Activated CD4-positive, alpha-beta T cell treated with anti-CD3 and anti-CD28 coated beads, Interleukin-2, amount 10 ng/mL, durations not matched to agents 24 days and 14 days (primary cell): ENCODE data around the gene ABHD17A. TPM values are rescaled to one million over a fixed set of nuclear protein-coding genes. Genes with fewer than 3 reads are reported as not detected.
"Not testable (repeated sequence)": the region's sequence is repeated elsewhere in the genome, so short reads cannot be mapped to it uniquely, and the experiment has no call there.

Experiments used
- DNase-seq: peaks from one replicate; pipeline ENCODE4 v3.0.0; 2022
- H3K27ac Mint-ChIP-seq: one replicate; pipeline ENCODE4 v1.8.0; 2022; ENCODE audit warnings: mild to moderate bottlenecking, mixed read lengths
- H3K27me3 Mint-ChIP-seq: one replicate; pipeline ENCODE4 v1.8.0; 2022; ENCODE audit warnings: mixed read lengths
- H3K36me3 Mint-ChIP-seq: one replicate; pipeline ENCODE4 v1.8.0; 2022; ENCODE audit warnings: low read depth, mild to moderate bottlenecking, mixed read lengths
- H3K4me1 Mint-ChIP-seq: one replicate; pipeline ENCODE4 v1.8.0; 2021; ENCODE audit warnings: mixed read lengths
- H3K4me3 Mint-ChIP-seq: one replicate; pipeline ENCODE4 v1.8.0; 2022; ENCODE audit warnings: mild to moderate bottlenecking, moderate library complexity, mixed read lengths
- H3K9me3 Mint-ChIP-seq: one replicate; pipeline ENCODE4 v1.8.0; 2021; ENCODE audit warnings: mixed read lengths
- intact Hi-C: fragments of 100-400 bp; cut with micrococcal nuclease; formaldehyde crosslinking; loops from one replicate; pipeline ENCODE4 v1.15.1; 2023
- total RNA-seq: library from RNA; stranded (reverse); gene quantifications from 2 replicates; pipeline ENCODE4 v1.2.3, GENCODE V29; 2022

ABHD17A gene
- total RNA-seq, 1 donor from 2014 or later: 107 TPM

GRCh38 chr19:1882786-1883692, 2.3 kb downstream of the ABHD17A start:
- peak overlapping the region; percentile 96 for H3K27ac Mint-ChIP-seq

GRCh38 chr19:1882089-1882785, 3.1 kb downstream of the ABHD17A start:
- Mint-ChIP-seq H3K36me3 (peaks cover 18% of the 10 kb centered on the region), H3K27ac (peak overlapping the region; percentile 96), H3K9me3 (no peaks in the 10 kb centered on the region), H3K4me1 (peaks cover 28% of the 10 kb centered on the region), H3K4me3 (peak overlapping the region; percentile 93), H3K27me3 (no peaks in the 10 kb centered on the region)
- intact Hi-C loops: loop anchor here (1.0 kb wide), 1 partner anchor 15 kb away; no protein-coding TSS in a partner anchor
- DNase-seq: peak; percentile 95

More at GRCh38 chr19:1882786-1883692, 2.3 kb downstream of the ABHD17A start:
- intact Hi-C loops: loop anchor here (1.0 kb wide), 1 partner anchor 14 kb away; no protein-coding TSS in a partner anchor
- Mint-ChIP-seq H3K36me3 (peaks cover 18% of the 10 kb centered on the region), H3K4me3 (peak overlapping the region; percentile 93), H3K27me3 (no peaks in the 10 kb centered on the region), H3K9me3 (no peaks in the 10 kb centered on the region), H3K4me1 (peaks cover 30% of the 10 kb centered on the region)
- no peak for DNase-seq

DNA sequence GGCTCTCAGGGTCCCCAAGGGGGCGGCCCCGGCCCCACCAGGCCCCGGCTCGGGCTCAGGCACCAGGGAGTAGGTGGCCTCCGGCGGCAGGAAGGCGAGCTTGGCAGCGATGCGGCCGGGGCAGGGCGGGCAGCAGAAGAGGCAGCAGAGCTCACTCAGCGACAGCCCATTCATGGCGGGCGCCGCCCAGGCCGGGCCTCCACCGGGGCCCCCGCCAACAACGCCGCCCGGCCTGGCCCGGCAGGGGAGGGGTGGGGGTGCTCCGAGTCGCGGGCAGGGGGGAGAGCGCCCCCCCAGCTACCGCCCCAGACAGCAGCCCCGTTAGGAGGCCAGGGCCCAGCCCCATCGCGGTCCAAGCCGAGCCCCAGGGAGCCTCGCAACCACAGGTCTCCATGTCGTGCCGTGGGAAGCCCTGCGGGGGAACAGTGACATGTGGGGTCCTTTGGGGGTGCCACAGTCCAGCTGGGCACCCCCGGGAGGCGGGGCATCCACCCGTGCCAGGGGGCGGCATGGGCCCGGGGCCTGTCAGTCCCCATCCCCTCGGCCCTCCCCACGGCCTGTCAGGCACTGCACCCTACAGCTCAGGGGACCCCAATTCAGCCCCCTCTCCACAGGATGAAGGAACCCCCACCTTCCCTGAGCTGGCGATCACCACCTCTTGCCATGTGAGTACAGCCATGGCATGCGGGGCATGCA, 3.8 kb downstream of the ABHD17A start:
- H3K9me3 Mint-ChIP-seq, H3K27me3 Mint-ChIP-seq: not testable (repeated sequence)
- DNase-seq: peak; percentile 61
- Mint-ChIP-seq H3K4me3 (peak overlapping the region; percentile 93), H3K27ac (peak overlapping the region; percentile 96), H3K4me1 (peaks cover 28% of the 10 kb centered on the region), H3K36me3 (peaks cover 18% of the 10 kb centered on the region)
- intact Hi-C loops: loop anchor here (1.0 kb wide), 1 partner anchor 16 kb away; no protein-coding TSS in a partner anchor

DNA sequence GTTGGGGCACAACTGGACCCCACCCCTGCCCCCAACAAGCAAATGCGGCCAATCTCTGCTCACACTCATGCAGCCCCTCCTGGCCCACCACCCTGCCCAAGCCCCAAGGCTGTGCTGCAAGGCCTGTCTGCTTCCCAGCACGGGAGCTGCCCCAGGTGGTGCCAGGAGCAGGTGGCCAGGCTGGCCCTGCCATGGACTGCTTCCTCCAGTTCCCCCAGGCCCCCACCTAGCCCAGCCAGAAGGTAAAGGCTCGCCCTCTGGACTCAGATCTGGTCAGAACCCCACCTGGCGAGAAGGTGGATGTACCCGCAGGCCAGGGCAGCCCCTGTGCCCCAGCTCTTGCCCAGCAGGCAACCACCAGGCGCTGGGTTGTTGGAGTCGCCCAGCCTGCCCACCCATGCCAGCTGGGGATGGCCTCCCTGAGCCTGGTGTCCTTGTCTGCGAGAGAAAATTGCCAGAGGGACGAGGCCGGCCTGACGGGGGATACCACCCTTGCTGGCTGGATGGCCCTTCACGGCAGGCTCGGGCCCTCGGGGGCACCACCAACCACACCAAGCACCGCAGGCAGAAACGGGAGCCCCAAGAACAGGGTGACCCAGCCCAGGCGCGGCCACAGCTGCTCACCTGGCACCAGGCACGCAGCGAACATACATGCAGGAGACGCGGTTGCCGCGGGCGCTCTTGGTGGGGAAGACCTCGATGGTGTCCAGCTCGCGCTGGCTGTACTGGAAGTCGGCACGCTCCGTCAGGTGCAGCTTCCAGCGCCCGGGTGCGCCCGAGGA, 4.5 kb downstream of the ABHD17A start:
- Mint-ChIP-seq H3K36me3 (peaks cover 21% of the 10 kb centered on the region), H3K27ac (peak overlapping the region; percentile 53), H3K4me1 (peaks cover 31% of the 10 kb centered on the region), H3K9me3 (no peaks in the 10 kb centered on the region), H3K4me3 (no peak overlapping the region), H3K27me3 (no peaks in the 10 kb centered on the region)
- intact Hi-C loops: no loop called here
- DNase-seq: no peak

GRCh38 chr19:1879982-1880381, 5.3 kb downstream of the ABHD17A start:
- not testable (repeated sequence) for H3K4me3 Mint-ChIP-seq, DNase-seq, H3K27me3 Mint-ChIP-seq, H3K27ac Mint-ChIP-seq, H3K9me3 Mint-ChIP-seq
- peaks cover 34% of the 10 kb centered on the region for H3K4me1 Mint-ChIP-seq
- H3K36me3 Mint-ChIP-seq: peaks cover 26% of the 10 kb centered on the region
- intact Hi-C loops: loop anchor here (5.0 kb wide), 1 partner anchor 207 kb away; no protein-coding TSS in a partner anchor

GRCh38 chr19:1878583-1878982, 6.7 kb downstream of the ABHD17A start:
- Mint-ChIP-seq H3K36me3 (peaks cover 21% of the 10 kb centered on the region), H3K4me1 (peaks cover 33% of the 10 kb centered on the region)
- not testable (repeated sequence) for H3K27ac Mint-ChIP-seq, H3K9me3 Mint-ChIP-seq, H3K27me3 Mint-ChIP-seq, H3K4me3 Mint-ChIP-seq, DNase-seq
- intact Hi-C loops: loop anchor here (5.0 kb wide), 1 partner anchor 209 kb away; no protein-coding TSS in a partner anchor

DNA sequence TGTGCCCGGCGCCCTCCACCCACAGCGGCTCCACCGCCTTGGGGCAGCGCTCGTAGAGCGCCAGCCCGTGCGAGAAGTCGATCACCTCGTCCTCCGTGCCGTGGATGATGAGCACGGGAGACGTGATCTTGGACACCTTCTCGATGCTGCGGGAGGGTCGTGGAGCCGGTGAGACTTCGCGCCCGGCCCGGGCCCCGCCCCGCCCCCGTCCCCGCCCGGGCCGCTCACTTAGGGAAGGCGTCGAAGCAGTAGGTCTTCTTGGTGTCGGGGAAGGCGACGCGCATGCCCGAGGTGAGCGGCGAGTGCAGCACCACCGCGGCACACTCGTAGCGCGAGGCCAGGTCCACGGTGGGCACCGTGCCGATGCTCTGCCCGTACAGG, 8.0 kb downstream of the ABHD17A start:
- not testable (repeated sequence) for DNase-seq, H3K27ac Mint-ChIP-seq, H3K4me3 Mint-ChIP-seq, H3K9me3 Mint-ChIP-seq, H3K27me3 Mint-ChIP-seq
- Mint-ChIP-seq H3K36me3 (peaks cover 14% of the 10 kb centered on the region), H3K4me1 (peaks cover 20% of the 10 kb centered on the region)
- intact Hi-C loops: loop anchor here (2.0 to 5.0 kb wide), 2 partner anchors 66 to 210 kb away; no protein-coding TSS in a partner anchor

- intact Hi-C loops: loop anchor here (1.0 to 5.0 kb wide), 4 partner anchors 9 to 211 kb away; partner anchors contain the start of gene ABHD17A
- H3K4me1 Mint-ChIP-seq: peaks cover 16% of the 10 kb centered on the region
- peak overlapping the region; percentile 99 for H3K4me3 Mint-ChIP-seq
- DNase-seq, H3K9me3 Mint-ChIP-seq, H3K27me3 Mint-ChIP-seq: not testable (repeated sequence)
- H3K36me3 Mint-ChIP-seq: peaks cover 14% of the 10 kb centered on the region
- peak overlapping the region; percentile 91 for H3K27ac Mint-ChIP-seq
Measured at GRCh38 chr19:1876496-1877279, 8.6 kb downstream of the ABHD17A start.

DNA sequence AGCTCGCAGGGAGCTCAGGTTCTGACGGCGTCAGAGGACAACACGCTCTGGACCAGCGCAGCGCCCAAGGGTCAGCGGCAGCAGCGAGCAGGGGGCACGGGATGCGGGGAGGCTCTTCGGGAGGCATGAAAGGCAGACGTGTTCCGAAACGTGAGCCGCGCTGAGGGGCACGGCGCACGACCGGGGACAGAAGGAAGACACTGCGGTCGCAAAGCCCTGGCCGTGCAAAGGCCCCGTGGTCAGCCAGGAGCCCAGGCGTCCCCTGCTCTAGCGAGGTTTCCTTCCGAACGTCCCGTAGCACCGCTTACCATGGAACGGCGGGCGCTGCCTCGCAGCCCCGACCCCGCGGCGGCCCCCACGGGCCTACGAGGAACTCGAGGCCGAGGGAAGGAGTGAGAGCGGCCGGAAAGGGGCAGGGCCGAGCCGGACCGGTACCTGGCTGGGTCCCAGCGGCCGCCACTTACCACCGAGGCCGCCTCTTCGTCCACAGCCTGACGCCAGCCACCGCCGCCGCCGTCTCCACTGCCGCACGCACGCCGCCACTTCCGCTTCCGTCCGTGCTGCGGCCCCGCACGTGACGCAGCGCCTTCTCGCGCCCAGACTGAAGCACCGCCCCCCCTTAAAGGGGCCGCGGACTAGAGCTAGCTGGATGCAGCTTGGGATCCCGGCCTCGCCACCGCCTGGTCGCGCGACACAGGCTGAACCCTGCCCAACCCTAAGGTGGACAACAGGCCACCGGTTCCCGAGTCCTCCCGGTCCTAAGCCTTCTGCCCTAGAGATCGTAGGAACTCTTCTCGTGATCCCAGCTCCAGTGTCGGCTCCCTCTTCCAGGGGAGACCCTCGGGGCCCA, 9.4 kb downstream of the ABHD17A start:
- Mint-ChIP-seq H3K4me3 (peak overlapping the region; percentile 99), H3K9me3 (no peaks in the 10 kb centered on the region), H3K4me1 (peaks cover 16% of the 10 kb centered on the region), H3K27ac (peak overlapping the region; percentile 95), H3K27me3 (no peaks in the 10 kb centered on the region), H3K36me3 (peaks cover 14% of the 10 kb centered on the region)
- DNase-seq: peak; percentile 97
- intact Hi-C loops: loop anchor here (1.0 to 5.0 kb wide), 4 partner anchors 9 to 211 kb away; partner anchors contain the start of gene ABHD17A

DNA sequence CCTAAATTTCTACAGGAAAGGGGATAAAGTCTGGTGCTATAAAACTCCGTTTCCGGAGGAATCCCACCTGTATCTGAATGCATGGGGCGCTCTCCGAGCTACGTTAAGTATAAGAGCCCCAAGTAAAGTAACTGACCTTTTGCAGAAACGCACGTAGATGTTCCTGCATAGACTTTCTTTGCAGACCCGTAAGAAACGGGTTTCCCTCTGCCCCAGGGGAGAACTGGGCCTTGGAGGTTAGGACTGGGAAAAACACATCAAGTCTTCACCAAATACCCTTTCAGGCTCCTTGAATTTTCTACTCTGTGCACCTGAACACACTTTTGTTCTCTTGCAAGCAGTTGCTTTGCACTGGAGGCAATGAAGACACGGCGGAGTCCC, 10.0 kb downstream of the ABHD17A start:
- DNase-seq, H3K27me3 Mint-ChIP-seq, H3K9me3 Mint-ChIP-seq: not testable (repeated sequence)
- Mint-ChIP-seq H3K36me3 (peaks cover 20% of the 10 kb centered on the region), H3K27ac (peak overlapping the region; percentile 95), H3K4me3 (peak overlapping the region; percentile 99), H3K4me1 (peaks cover 16% of the 10 kb centered on the region)
- intact Hi-C loops: loop anchor here (5.0 kb wide), 1 partner anchor 212 kb away; no protein-coding TSS in a partner anchor

GRCh38 chr19:1874554-1875185, 10.6 kb downstream of the ABHD17A start:
- Mint-ChIP-seq H3K9me3 (no peaks in the 10 kb centered on the region), H3K27ac (peak overlapping the region; percentile 95), H3K27me3 (no peaks in the 10 kb centered on the region), H3K4me3 (peak overlapping the region; percentile 99), H3K36me3 (peaks cover 20% of the 10 kb centered on the region), H3K4me1 (peaks cover 16% of the 10 kb centered on the region)
- DNase-seq: peak; percentile 77
- intact Hi-C loops: loop anchor here (5.0 kb wide), 1 partner anchor 213 kb away; no protein-coding TSS in a partner anchor
